H9 (cell line): ENCODE measurements around the gene TENT5C. TPM values are rescaled to one million over a fixed set of nuclear protein-coding genes. Genes with fewer than 3 reads are reported as not detected.

Experiments used
- DNase-seq: peaks from one replicate; pipeline ENCODE4 v3.0.0-alpha.2; 2017
- H2AFZ ChIP-seq: one replicate; pipeline ENCODE4 v1.6.1; 2013; ENCODE audit warnings: mild to moderate bottlenecking, low read length, control low read depth, moderate library complexity
- H2AK5ac ChIP-seq: 2 replicates; pipeline ENCODE4 v1.6.1; 2013; ENCODE audit warnings: low read length, control low read depth, mixed read lengths; ENCODE audit not compliant: insufficient read length
- H2BK120ac ChIP-seq: one replicate; pipeline ENCODE4 v1.6.1; 2013; ENCODE audit warnings: low read depth, mild to moderate bottlenecking, low read length, control low read depth, inconsistent platforms; ENCODE audit not compliant: poor library complexity, severe bottlenecking
- H2BK12ac ChIP-seq: 2 replicates; pipeline ENCODE4 v1.6.1; 2013; ENCODE audit warnings: low read length, control low read depth, mixed read lengths, low read depth; ENCODE audit not compliant: insufficient read length
- H2BK15ac ChIP-seq: 2 replicates; pipeline ENCODE4 v1.6.1; 2013; ENCODE audit warnings: low read depth, low read length, control low read depth
- H2BK20ac ChIP-seq: one replicate; pipeline ENCODE4 v1.6.1; 2013; ENCODE audit warnings: low read depth, mild to moderate bottlenecking, low read length, control low read depth, inconsistent platforms; ENCODE audit not compliant: poor library complexity, severe bottlenecking
- H2BK5ac ChIP-seq: 2 replicates; pipeline ENCODE4 v1.6.1; 2013; ENCODE audit warnings: low read length, control low read depth, mixed read lengths; ENCODE audit not compliant: insufficient read length
- H3K14ac ChIP-seq: 2 replicates; pipeline ENCODE4 v1.6.1; 2013; ENCODE audit warnings: low read length, control low read depth; ENCODE audit not compliant: insufficient read depth
- H3K18ac ChIP-seq: 2 replicates; pipeline ENCODE4 v1.6.1; 2013; ENCODE audit warnings: low read depth, mild to moderate bottlenecking, mixed read lengths, low read length, control low read depth; ENCODE audit not compliant: insufficient read length
- H3K23ac ChIP-seq: 2 replicates; pipeline ENCODE4 v1.6.1; 2013; ENCODE audit warnings: low read length, control low read depth, mixed read lengths, low read depth; ENCODE audit not compliant: insufficient read length
- H3K23me2 ChIP-seq: 2 replicates; pipeline ENCODE4 v1.6.1; 2013; ENCODE audit warnings: low read depth, mild to moderate bottlenecking, mixed read lengths, low read length, control low read depth; ENCODE audit not compliant: insufficient read length, poor library complexity, severe bottlenecking
- H3K27ac ChIP-seq: 2 replicates; pipeline ENCODE4 v1.5.1; 2013; ENCODE audit warnings: low read length, control low read depth, mixed read lengths, low read depth; ENCODE audit not compliant: insufficient read length
- H3K27me3 ChIP-seq: 2 replicates; pipeline ENCODE4 v1.6.1; 2013; ENCODE audit warnings: low read length, control low read depth, inconsistent platforms; ENCODE audit not compliant: insufficient read depth
- H3K4ac ChIP-seq: 2 replicates; pipeline ENCODE4 v1.6.1; 2013; ENCODE audit warnings: low read depth, mild to moderate bottlenecking, control low read depth, inconsistent platforms, low read length, moderate library complexity
- H3K4me1 ChIP-seq: 2 replicates; pipeline ENCODE4 v1.6.1; 2013; ENCODE audit warnings: low read length, control low read depth, inconsistent platforms; ENCODE audit not compliant: insufficient read depth
- H3K4me2 ChIP-seq: 2 replicates; pipeline ENCODE4 v1.6.1; 2013; ENCODE audit warnings: low read length, control low read depth, mixed read lengths; ENCODE audit not compliant: insufficient read length, insufficient read depth
- H3K56ac ChIP-seq: 2 replicates; pipeline ENCODE4 v1.6.1; 2013; ENCODE audit warnings: low read depth, mild to moderate bottlenecking, mixed read lengths, low read length, control low read depth; ENCODE audit not compliant: insufficient read length
- H3K79me1 ChIP-seq: 2 replicates; pipeline ENCODE4 v1.6.1; 2013; ENCODE audit warnings: low read depth, mild to moderate bottlenecking, moderate library complexity, low read length, control low read depth, inconsistent platforms; ENCODE audit not compliant: insufficient read depth, poor library complexity, severe bottlenecking
- H3K79me2 ChIP-seq: 2 replicates; pipeline ENCODE4 v1.6.1; 2013; ENCODE audit warnings: low read length, control low read depth, inconsistent platforms; ENCODE audit not compliant: insufficient read depth
- H3K9ac ChIP-seq: 2 replicates; pipeline ENCODE4 v1.6.1; 2013; ENCODE audit warnings: low read length, control low read depth, mixed read lengths; ENCODE audit not compliant: insufficient read length; ENCODE audit errors: extremely low read depth
- H3K9me3 ChIP-seq: one replicate; pipeline ENCODE4 v1.6.1; 2013; ENCODE audit warnings: low read depth, low read length, inconsistent platforms; ENCODE audit not compliant: control insufficient read depth
- H3T11ph ChIP-seq: one replicate; pipeline ENCODE4 v1.6.1; 2013; ENCODE audit warnings: mild to moderate bottlenecking, low read length, control low read depth, inconsistent platforms
- H4K20me1 ChIP-seq: one replicate; pipeline ENCODE4 v1.6.1; 2013; ENCODE audit not compliant: control insufficient read depth, insufficient read length, insufficient read depth
- H4K5ac ChIP-seq: 2 replicates; pipeline ENCODE4 v1.6.1; 2013; ENCODE audit warnings: low read depth, mild to moderate bottlenecking, mixed read lengths, low read length, control low read depth; ENCODE audit not compliant: insufficient read length
- H4K8ac ChIP-seq: replicated peaks from 2 replicates; pipeline ENCODE4 v1.6.1; 2013; ENCODE audit warnings: low read length, control low read depth, mixed read lengths, low read depth; ENCODE audit not compliant: insufficient read length
- H4K91ac ChIP-seq: 2 replicates; pipeline ENCODE4 v1.6.1; 2013; ENCODE audit warnings: low read depth, mild to moderate bottlenecking, moderate library complexity, mixed read lengths, low read length, control low read depth; ENCODE audit not compliant: insufficient read length
- H3K27ac Mint-ChIP-seq, 3 experiments: 2 replicates in 2 of 3; 3 replicates in 1 of 3; pipeline ENCODE4 v1.8.0; 2020 to 2021; ENCODE audit warnings: mixed read lengths in 3 of 3, mild to moderate bottlenecking in 1 of 3, moderate library complexity in 1 of 3
- H3K27me3 Mint-ChIP-seq: 2 replicates; pipeline ENCODE4 v1.8.0; 2021; ENCODE audit warnings: low read depth, mild to moderate bottlenecking, moderate library complexity, mixed read lengths
- H3K36me3 Mint-ChIP-seq, 3 experiments: 2 replicates in 2 of 3; 3 replicates in 1 of 3; pipeline ENCODE4 v1.8.0; 2020 to 2021; ENCODE audit warnings: low read depth in 3 of 3, mixed read lengths in 3 of 3; ENCODE audit not compliant: insufficient read depth in 1 of 3
- H3K4me1 Mint-ChIP-seq, 2 experiments: 2 replicates each; pipeline ENCODE4 v1.8.0; 2020; ENCODE audit warnings: mixed read lengths in 2 of 2
- H3K4me3 Mint-ChIP-seq, 2 experiments: 2 replicates in 1 of 2; 3 replicates in 1 of 2; pipeline ENCODE4 v1.8.0; 2020 to 2021; ENCODE audit warnings: mild to moderate bottlenecking in 2 of 2, mixed read lengths in 2 of 2, moderate library complexity in 1 of 2
- H3K9me3 Mint-ChIP-seq, 2 experiments: 2 replicates in 1 of 2; 3 replicates in 1 of 2; pipeline ENCODE4 v1.8.0; 2020; ENCODE audit warnings: mild to moderate bottlenecking in 2 of 2, mixed read lengths in 2 of 2, moderate library complexity in 1 of 2
- CTCF ChIP-seq: fragments of 200-600 bp; sonication (generic); conservative IDR thresholded peaks from 3 replicates; pipeline ENCODE4 v1.8.0; 2021; ENCODE audit warnings: antibody characterized with exemption, mild to moderate bottlenecking
- WGBS: extraction: QIAGEN DNeasy Blood & Tissue Kit; methylation state at CpG from one replicate; pipeline ENCODE4 v1.1.7; 2013; ENCODE audit warnings: missing lambda C conversion rate, low lambda C conversion rate, mixed read lengths; ENCODE audit not compliant: insufficient read length; ENCODE audit errors: extremely low coverage; 5-methylcytosine and 5-hydroxymethylcytosine counted together
- total RNA-seq: library from RNA; stranded (reverse); gene quantifications from 2 replicates; pipeline ENCODE4 v1.2.1, GENCODE V29; 2021

Gene TENT5C
- total RNA-seq, 1 experiment from 2014 or later = 0.37 TPM

- H4K20me1 ChIP-seq = no peaks in the 10 kb centered on the region
- no peaks in the 10 kb centered on the region for H3K79me2 ChIP-seq
- H4K8ac ChIP-seq = no peak overlapping the region
- H2BK120ac ChIP-seq = no peak overlapping the region
- WGBS = no CpG with 5 or more reads among the region's 10 CpGs
- H3K4ac ChIP-seq = no peak overlapping the region
- H4K5ac ChIP-seq = no peak overlapping the region
- no peak overlapping the region for H3K4me2 ChIP-seq
- no peak overlapping the region for H2BK20ac ChIP-seq
- Mint-ChIP-seq H3K36me3 (no peaks in the 10 kb centered on the region), H3K9me3 (no peaks in the 10 kb centered on the region), H3K4me1 (peaks cover 30 to 36% of the 10 kb centered on the region in 2 experiments), H3K27me3 (no peaks in the 10 kb centered on the region; the same call in 1 of the 2 replicates), H3K27ac (peak overlapping the region in 1 of 3 experiments; percentile 26; a peak in 1 of 7 replicates), H3K4me3 (no peak overlapping the region)
- no peak overlapping the region for H2BK12ac ChIP-seq
- no peak overlapping the region for H3K23ac ChIP-seq
- no peak overlapping the region for H2BK15ac ChIP-seq
- H3T11ph ChIP-seq = no peak overlapping the region
- H3K14ac ChIP-seq = no peak overlapping the region
- DNase-seq = no peak
- no peak overlapping the region for H3K27ac ChIP-seq
- peaks cover 2% of the 10 kb centered on the region; the same call in 1 of the 2 replicates for H3K4me1 ChIP-seq
- H3K23me2 ChIP-seq = no peaks in the 10 kb centered on the region
- no peaks in the 10 kb centered on the region; the same call in 1 of the 2 replicates for H3K27me3 ChIP-seq
- no peak overlapping the region for H3K18ac ChIP-seq
- H3K56ac ChIP-seq = no peak overlapping the region
- no peak overlapping the region for H2AFZ ChIP-seq
- H3K79me1 ChIP-seq = no peaks in the 10 kb centered on the region
- H2BK5ac ChIP-seq = no peak overlapping the region
- H3K9ac ChIP-seq = no peak overlapping the region
- no peaks in the 10 kb centered on the region for H3K9me3 ChIP-seq
- H2AK5ac ChIP-seq = no peak overlapping the region
- H4K91ac ChIP-seq = no peak overlapping the region
- TF ChIP-seq CTCF = no peak
These were observed 24.0 kb downstream of the TENT5C start for GRCh38 chr1:117629625-117630422.
